Stimulated activated naive CD4-positive, alpha-beta T cell (primary cell): ENCODE measurements around the gene A1CF.
"Not testable (repeated sequence)": the region's sequence is repeated elsewhere in the genome, so short reads cannot be mapped to it uniquely, and the experiment has no call there.

Experiments used
- DNase-seq, 6 experiments: peaks; one replicate each; lab custom pipeline; 2025; lab: John Stamatoyannopoulos, UW

A1CF gene

GRCh38 chr10:50788951-50789945, 96.2 kb downstream of the A1CF start:
- no peak for DNase-seq

DNA sequence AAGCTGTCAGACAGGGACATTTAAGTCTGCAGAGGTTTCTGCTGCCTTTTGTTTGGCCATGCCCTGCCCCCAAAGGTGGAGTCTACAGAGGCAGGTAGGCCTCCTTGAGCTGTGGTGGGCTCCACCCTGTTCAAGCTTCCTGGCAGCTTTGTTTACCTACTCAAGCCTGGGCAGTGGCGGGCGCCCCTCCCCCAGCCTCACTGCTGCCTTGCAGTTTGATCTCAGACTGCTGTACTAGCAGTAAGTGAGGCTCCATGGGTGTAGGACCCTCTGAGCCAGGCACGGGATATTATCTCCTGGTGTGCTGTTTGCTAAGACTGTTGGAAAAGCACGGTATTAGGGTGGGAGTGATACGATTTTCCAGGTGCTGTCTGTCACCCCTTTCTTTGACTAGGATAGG, 97.5 kb downstream of the A1CF start:
- DNase-seq = not testable (repeated sequence)

DNA sequence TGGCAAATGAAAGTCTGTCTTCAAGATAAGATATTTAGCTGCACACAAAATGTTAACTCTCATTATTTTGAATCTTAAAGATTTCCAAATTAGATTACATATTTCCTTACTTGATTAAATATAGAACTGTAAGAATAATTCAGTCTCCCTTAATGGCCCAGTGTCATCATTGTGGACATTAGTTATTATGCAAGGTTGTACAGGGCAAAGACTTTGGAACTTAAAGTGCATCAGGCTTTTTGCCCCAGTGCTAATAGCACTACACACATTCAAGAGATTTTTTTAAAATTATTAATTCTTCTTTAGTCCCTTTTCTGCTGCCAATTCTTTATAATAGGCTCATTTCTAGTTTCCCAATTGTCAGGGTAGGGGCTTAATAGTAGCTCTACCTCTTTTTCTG, 103.4 kb downstream of the A1CF start:
- DNase-seq = not testable (repeated sequence)

- not testable (repeated sequence) for DNase-seq
These were observed 105.4 kb downstream of the A1CF start for GRCh38 chr10:50780036-50780435.

GRCh38 chr10:50774868-50775267, 110.6 kb downstream of the A1CF start:
- not testable (repeated sequence) for DNase-seq

- not testable (repeated sequence) for DNase-seq
These were observed 113.4 kb downstream of the A1CF start for GRCh38 chr10:50772042-50772441.

DNA sequence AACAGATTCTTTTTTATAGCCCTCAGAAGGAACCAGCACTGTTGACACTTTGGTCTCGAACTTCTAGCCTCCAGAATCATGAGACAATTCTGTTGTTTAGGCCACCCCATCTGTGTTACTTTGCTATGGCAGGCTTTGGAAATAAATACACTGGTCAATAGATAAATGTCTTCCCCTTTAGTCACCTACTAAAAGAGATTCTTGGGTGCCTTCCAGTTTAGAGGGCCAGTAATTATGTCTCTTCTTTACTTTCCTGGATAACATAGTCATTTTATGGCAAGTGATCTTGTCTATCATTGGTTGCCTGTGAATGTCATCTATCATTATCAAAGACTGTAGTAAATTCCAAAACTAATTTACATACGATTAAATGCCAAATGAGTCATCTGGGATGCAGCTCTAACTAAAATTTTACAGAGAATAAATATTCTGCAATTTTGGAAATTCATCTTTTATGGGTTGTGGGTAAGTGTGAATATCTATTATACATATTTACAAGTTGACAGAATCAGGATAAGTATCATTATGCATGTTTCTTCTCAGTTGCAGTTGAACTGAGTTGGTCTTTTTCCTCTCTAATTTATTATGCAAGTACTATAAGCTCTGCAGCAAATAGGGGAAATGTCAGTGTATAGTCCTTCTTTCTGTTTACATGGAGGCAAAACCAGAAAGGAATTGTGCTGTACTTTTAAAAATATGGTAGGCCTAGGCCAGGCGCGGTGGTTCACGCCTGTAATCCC, 118.5 kb downstream of the A1CF start:
- DNase-seq = not testable (repeated sequence)
